AG04450 (cell line): Measurements from ENCODE around the gene OR1F1. TPM values are rescaled to one million over a fixed set of nuclear protein-coding genes. Genes with fewer than 3 reads are reported as not detected.
A peak's percentile ranks its signal among the peaks of the same experiment; 100 is the strongest.

ENCODE experiments used
- CTCF ChIA-PET: fragments of 300-600, 350-600 bp; formaldehyde crosslinking; extraction: SDS; loops from one replicate; lab custom pipeline; 2022; ENCODE audit warnings: antibody characterized with exemption, inconsistent platforms; lab: Charles Lee
- POLR2A ChIA-PET: fragments of 350-600 bp; formaldehyde crosslinking; extraction: SDS; loops from one replicate; lab custom pipeline; 2021; ENCODE audit warnings: antibody characterized with exemption, inconsistent platforms; lab: Yijun Ruan, JAX
- DNase-seq: peaks from one replicate; pipeline ENCODE4 v3.0.0-alpha.2; 2011; ENCODE audit warnings: low read depth, low spot score
- H3K27ac ChIP-seq: one replicate; pipeline ENCODE4 v1.5.1; 2012; ENCODE audit warnings: low read depth, low read length, control low read depth
- H3K27me3 ChIP-seq: one replicate; pipeline ENCODE4 v1.6.0; 2012; ENCODE audit warnings: low read length; ENCODE audit not compliant: control insufficient read depth, insufficient read depth
- H3K4me3 ChIP-seq: 2 replicates; pipeline ENCODE4 v1.5.1; 2011; ENCODE audit warnings: mild to moderate bottlenecking, low read depth, low read length, control low read depth
- H3K9me3 ChIP-seq: 2 replicates; pipeline ENCODE4 v1.5.1; 2012; ENCODE audit warnings: low read length; ENCODE audit not compliant: control insufficient read depth, insufficient read depth
- polyA plus RNA-seq: library from polyadenylated mRNA; depleted of rRNA; stranded (reverse); fragments of >200 nt; gene quantifications from 2 replicates; pipeline ENCODE4 v1.2.3, GENCODE V29; 2011
- TF ChIP-seq, protein P1 (sequence below): IDR thresholded peaks from 2 replicates; pipeline ENCODE4 v1.5.1; 2011; ENCODE audit warnings: low read depth, low read length, control low read depth, inconsistent platforms

The OR1F1 gene
- polyA plus RNA-seq, 1 experiment: 0.29 TPM

DNA sequence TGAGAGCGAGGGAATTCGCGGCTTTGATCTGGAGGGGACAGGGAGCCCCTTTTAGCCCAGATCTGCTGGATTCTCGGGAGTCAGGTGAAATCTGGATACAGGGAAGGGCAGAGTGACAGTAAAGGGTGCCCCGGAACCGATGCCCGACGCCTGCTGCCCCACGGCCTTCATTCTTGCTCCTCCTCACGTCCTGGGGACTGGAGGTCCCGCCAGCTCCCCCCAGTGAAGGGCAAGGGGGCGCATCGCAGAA lies 596 bp downstream of the OR1F1 start:
- TF ChIP-seq, protein P1, sequence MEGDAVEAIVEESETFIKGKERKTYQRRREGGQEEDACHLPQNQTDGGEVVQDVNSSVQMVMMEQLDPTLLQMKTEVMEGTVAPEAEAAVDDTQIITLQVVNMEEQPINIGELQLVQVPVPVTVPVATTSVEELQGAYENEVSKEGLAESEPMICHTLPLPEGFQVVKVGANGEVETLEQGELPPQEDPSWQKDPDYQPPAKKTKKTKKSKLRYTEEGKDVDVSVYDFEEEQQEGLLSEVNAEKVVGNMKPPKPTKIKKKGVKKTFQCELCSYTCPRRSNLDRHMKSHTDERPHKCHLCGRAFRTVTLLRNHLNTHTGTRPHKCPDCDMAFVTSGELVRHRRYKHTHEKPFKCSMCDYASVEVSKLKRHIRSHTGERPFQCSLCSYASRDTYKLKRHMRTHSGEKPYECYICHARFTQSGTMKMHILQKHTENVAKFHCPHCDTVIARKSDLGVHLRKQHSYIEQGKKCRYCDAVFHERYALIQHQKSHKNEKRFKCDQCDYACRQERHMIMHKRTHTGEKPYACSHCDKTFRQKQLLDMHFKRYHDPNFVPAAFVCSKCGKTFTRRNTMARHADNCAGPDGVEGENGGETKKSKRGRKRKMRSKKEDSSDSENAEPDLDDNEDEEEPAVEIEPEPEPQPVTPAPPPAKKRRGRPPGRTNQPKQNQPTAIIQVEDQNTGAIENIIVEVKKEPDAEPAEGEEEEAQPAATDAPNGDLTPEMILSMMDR: no peak
- H3K9me3 ChIP-seq: peaks cover 16% of the 10 kb centered on the region
- CTCF ChIA-PET: no interaction called here
- DNase-seq: no peak
- peak overlapping the region; percentile 69 for H3K4me3 ChIP-seq
- POLR2A ChIA-PET: interaction anchor here (0.9 kb wide), 1 partner anchor 39 kb away, joined by 6 read pairs; no protein-coding TSS in a partner anchor
- H3K27ac ChIP-seq: no peak overlapping the region
- H3K27me3 ChIP-seq: peaks cover 15% of the 10 kb centered on the region

DNA sequence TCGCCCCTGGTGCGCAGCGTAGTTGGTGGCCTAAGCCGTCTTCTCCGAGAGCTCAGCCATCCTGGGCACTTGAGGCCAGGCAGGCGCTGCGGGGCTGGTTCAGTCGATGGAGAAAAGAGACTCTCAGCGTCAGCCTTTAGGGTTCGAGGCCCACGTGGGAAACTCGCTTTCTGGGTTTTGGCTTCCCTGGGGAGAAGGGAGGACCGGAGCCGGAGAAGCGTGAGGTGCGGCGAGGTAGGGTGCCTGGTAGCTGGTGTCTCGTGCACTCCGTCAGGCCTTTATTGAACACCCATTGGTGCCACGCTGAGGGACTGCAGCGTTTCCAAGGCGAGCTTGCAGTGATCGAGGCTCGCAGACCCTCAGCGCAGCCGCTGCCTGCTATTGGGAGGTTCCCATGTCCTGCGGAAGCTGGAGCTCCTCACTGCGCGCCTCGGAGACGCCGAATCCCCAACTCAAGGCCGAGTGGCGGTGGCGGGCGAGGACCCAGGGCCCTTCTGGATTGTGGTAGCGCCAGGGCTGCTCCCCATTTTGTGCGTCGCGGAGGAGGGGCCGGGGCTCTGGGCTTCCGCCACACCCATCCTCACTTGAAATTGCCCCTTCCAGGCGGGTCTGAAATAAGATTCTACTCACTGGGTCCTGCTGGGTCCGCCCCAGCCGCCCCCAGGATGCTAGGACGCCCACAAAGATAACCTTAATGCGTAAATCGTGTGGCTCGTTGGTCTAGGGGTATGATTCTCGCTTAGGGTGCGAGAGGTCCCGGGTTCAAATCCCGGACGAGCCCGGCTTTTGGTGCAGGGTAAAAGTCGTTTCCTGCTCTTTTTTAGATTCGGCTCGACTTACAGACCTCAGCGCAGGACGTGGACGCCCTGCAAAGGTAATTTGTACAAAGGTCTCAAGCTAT lies 1.2 kb downstream of the OR1F1 start:
- ChIA-PET CTCF (no interaction called here), POLR2A (interaction anchor here (0.5 to 1.2 kb wide), 4 partner anchors 10 to 176 kb away, joined by 3 to 6 read pairs (median 4); partner anchors contain the start of gene ZNF263)
- Histone ChIP-seq H3K4me3 (peak overlapping the region; percentile 69), H3K27ac (no peak overlapping the region), H3K27me3 (peaks cover 15% of the 10 kb centered on the region), H3K9me3 (peaks cover 16% of the 10 kb centered on the region)
- no peak for DNase-seq
- TF ChIP-seq, protein P1: no peak

GRCh38 chr16:3189869-3190268 lies 1.9 kb downstream of the OR1F1 start:
- Histone ChIP-seq H3K27ac (no peak overlapping the region), H3K9me3 (peaks cover 16% of the 10 kb centered on the region), H3K27me3 (peaks cover 15% of the 10 kb centered on the region), H3K4me3 (peak overlapping the region; percentile 69)
- no peak for DNase-seq
- TF ChIP-seq, protein P1: no peak
- POLR2A ChIA-PET: interaction anchor here (1.2 kb wide), 1 partner anchor 175 kb away, joined by 3 read pairs; no protein-coding TSS in a partner anchor
- CTCF ChIA-PET: no interaction called here

- Histone ChIP-seq H3K9me3 (peaks cover 18% of the 10 kb centered on the region), H3K27ac (no peak overlapping the region), H3K27me3 (peaks cover 18% of the 10 kb centered on the region), H3K4me3 (peak overlapping the region; percentile 21)
- POLR2A ChIA-PET: no interaction called here
- TF ChIP-seq, protein P1: no peak
- DNase-seq: no peak
- CTCF ChIA-PET: no interaction called here
Measured at GRCh38 chr16:3190949-3191353, 2.9 kb downstream of the OR1F1 start.

DNA sequence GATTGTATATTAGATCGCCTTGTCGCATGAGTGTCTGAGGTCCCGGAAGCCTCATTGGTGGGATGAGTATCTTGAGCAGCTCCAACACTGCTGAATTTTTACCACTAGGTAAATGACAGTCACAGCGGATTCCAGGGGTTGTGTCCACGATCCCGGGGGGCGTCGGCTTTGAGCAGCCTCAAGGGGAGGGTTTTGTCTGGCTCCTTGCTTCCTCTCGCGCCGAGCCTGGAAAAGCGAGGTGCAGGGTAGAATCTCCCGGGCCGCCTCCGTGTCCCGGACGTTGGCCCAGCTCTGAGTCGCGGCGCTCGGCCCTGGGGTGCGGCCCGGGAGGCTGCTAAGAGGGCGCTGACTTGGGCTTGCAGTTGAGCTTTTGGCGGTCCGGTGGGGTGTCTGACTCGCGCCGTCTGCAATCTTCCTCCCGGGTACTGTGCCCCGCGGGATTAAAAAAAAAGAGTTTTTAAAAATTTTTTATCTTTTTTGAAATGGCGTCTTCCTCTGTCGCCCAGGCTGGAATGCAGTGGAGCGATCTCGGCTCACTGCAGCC lies 4.5 kb downstream of the OR1F1 start:
- H3K27ac ChIP-seq: no peak overlapping the region
- H3K4me3 ChIP-seq: no peak overlapping the region
- TF ChIP-seq, protein P1: no peak
- POLR2A ChIA-PET: no interaction called here
- peaks cover 18% of the 10 kb centered on the region for H3K27me3 ChIP-seq
- peaks cover 18% of the 10 kb centered on the region for H3K9me3 ChIP-seq
- CTCF ChIA-PET: no interaction called here
- no peak for DNase-seq
